Activated B cell treated with CpG ODN at 0.5 μM for 24 hours (primary cell): Measurements from ENCODE around the gene HS6ST3. TPM values are rescaled to one million over a fixed set of nuclear protein-coding genes. Genes with fewer than 3 reads are reported as not detected.

ENCODE experiments used
- ATAC-seq: fragments of 200-7000 bp; cut with Tn5 transposase; one replicate; pipeline ENCODE4 v1.10.0; 2021; ENCODE audit warnings: low read depth, mild to moderate bottlenecking, moderate library complexity
- CTCF ChIA-PET: fragments of 350-600 bp; sonication (Branson Sonifier 250); formaldehyde crosslinking; loops from one replicate; lab custom pipeline; 2021; ENCODE audit warnings: antibody characterized with exemption; lab: Charles Lee
- POLR2A ChIA-PET: fragments of 350-600 bp; sonication (Branson Sonifier 250); formaldehyde crosslinking; loops from one replicate; lab custom pipeline; 2021; ENCODE audit warnings: antibody characterized with exemption; lab: Charles Lee
- DNase-seq: peaks from one replicate; pipeline ENCODE4 v3.0.0; 2022
- H3K27ac Mint-ChIP-seq: one replicate; pipeline ENCODE4 v1.8.0; 2020; ENCODE audit warnings: mixed read lengths
- H3K27me3 Mint-ChIP-seq: one replicate; pipeline ENCODE4 v1.8.0; 2021; ENCODE audit warnings: mixed read lengths
- H3K36me3 Mint-ChIP-seq: one replicate; pipeline ENCODE4 v1.8.0; 2021; ENCODE audit warnings: low read depth, mixed read lengths
- H3K4me1 Mint-ChIP-seq: one replicate; pipeline ENCODE4 v1.8.0; 2021; ENCODE audit warnings: mixed read lengths
- H3K4me3 Mint-ChIP-seq: one replicate; pipeline ENCODE4 v1.8.0; 2020; ENCODE audit warnings: mild to moderate bottlenecking, mixed read lengths
- H3K9me3 Mint-ChIP-seq: one replicate; pipeline ENCODE4 v1.8.0; 2020; ENCODE audit warnings: mixed read lengths
- CTCF ChIP-seq: fragments of 200-600 bp; IDR thresholded peaks from one replicate; pipeline ENCODE4 v1.8.0; 2022; ENCODE audit warnings: antibody characterized with exemption, mild to moderate bottlenecking
- intact Hi-C: fragments of 100-400 bp; cut with micrococcal nuclease; formaldehyde crosslinking; loops from one replicate; pipeline ENCODE4 v1.15.1; 2024
- total RNA-seq: library from RNA; stranded (reverse); gene quantifications from 2 replicates; pipeline ENCODE4 v1.2.3, GENCODE V29; 2022

Gene HS6ST3
- total RNA-seq, 1 donor from 2014 or later: not detected

- DNase-seq: no peak
- no peak overlapping the region for H3K27ac Mint-ChIP-seq
- ATAC-seq: no peak
- intact Hi-C loops: no loop called here
- ChIA-PET CTCF (no interaction called here), POLR2A (no interaction called here)
- TF ChIP-seq CTCF: no peak
- H3K4me1 Mint-ChIP-seq: no peaks in the 10 kb centered on the region
- no peaks in the 10 kb centered on the region for H3K27me3 Mint-ChIP-seq
- H3K9me3 Mint-ChIP-seq: no peaks in the 10 kb centered on the region
- no peak overlapping the region for H3K4me3 Mint-ChIP-seq
- no peaks in the 10 kb centered on the region for H3K36me3 Mint-ChIP-seq
Measured at GRCh38 chr13:96672016-96672415, 582.1 kb downstream of the HS6ST3 start.

- Mint-ChIP-seq H3K9me3 (no peaks in the 10 kb centered on the region), H3K27ac (no peak overlapping the region), H3K4me3 (no peak overlapping the region), H3K27me3 (no peaks in the 10 kb centered on the region), H3K4me1 (no peaks in the 10 kb centered on the region), H3K36me3 (no peaks in the 10 kb centered on the region)
- POLR2A ChIA-PET: no interaction called here
- TF ChIP-seq CTCF: no peak
- DNase-seq: no peak
- no peak for ATAC-seq
- intact Hi-C loops: no loop called here
- CTCF ChIA-PET: no interaction called here
Measured at GRCh38 chr13:96673825-96674224, 583.9 kb downstream of the HS6ST3 start.

- intact Hi-C loops: no loop called here
- no peaks in the 10 kb centered on the region for H3K27me3 Mint-ChIP-seq
- DNase-seq: no peak
- no peak overlapping the region for H3K4me3 Mint-ChIP-seq
- ChIA-PET CTCF (no interaction called here), POLR2A (no interaction called here)
- peaks cover 5% of the 10 kb centered on the region for H3K9me3 Mint-ChIP-seq
- H3K27ac Mint-ChIP-seq: no peak overlapping the region
- H3K36me3 Mint-ChIP-seq: no peaks in the 10 kb centered on the region
- no peaks in the 10 kb centered on the region for H3K4me1 Mint-ChIP-seq
- no peak for ATAC-seq
- TF ChIP-seq CTCF: no peak
Measured at GRCh38 chr13:96677029-96677428, 587.1 kb downstream of the HS6ST3 start.

GRCh38 chr13:96678801-96679200, 588.9 kb downstream of the HS6ST3 start:
- H3K27me3 Mint-ChIP-seq: no peaks in the 10 kb centered on the region

GRCh38 chr13:96680898-96681297, 591.0 kb downstream of the HS6ST3 start:
- intact Hi-C loops: no loop called here
- ATAC-seq: no peak
- no peaks in the 10 kb centered on the region for H3K27me3 Mint-ChIP-seq
- no peaks in the 10 kb centered on the region for H3K36me3 Mint-ChIP-seq
- no peak for DNase-seq
- no peaks in the 10 kb centered on the region for H3K4me1 Mint-ChIP-seq
- no peak for TF ChIP-seq CTCF
- no peak overlapping the region for H3K4me3 Mint-ChIP-seq
- H3K27ac Mint-ChIP-seq: no peak overlapping the region
- ChIA-PET CTCF (no interaction called here), POLR2A (no interaction called here)
- peaks cover 5% of the 10 kb centered on the region for H3K9me3 Mint-ChIP-seq

More at GRCh38 chr13:96678801-96679200, 588.9 kb downstream of the HS6ST3 start:
- no peak for TF ChIP-seq CTCF
- CTCF ChIA-PET: no interaction called here
- H3K36me3 Mint-ChIP-seq: no peaks in the 10 kb centered on the region
- no peak for DNase-seq
- POLR2A ChIA-PET: no interaction called here
- H3K9me3 Mint-ChIP-seq: peaks cover 5% of the 10 kb centered on the region
- H3K27ac Mint-ChIP-seq: no peak overlapping the region
- H3K4me1 Mint-ChIP-seq: no peaks in the 10 kb centered on the region
- intact Hi-C loops: no loop called here
- no peak for ATAC-seq
- no peak overlapping the region for H3K4me3 Mint-ChIP-seq
